Measurements from ENCODE around the gene ARHGAP40.

- no peak for TF ChIP-seq JUN (IDR thresholded peaks at IDR 0.05; ENCODE audit: borderline replicate concordance, low read depth, low read length)
- TF ChIP-seq JUN (CRISPR knock-in tag; IDR thresholded peaks at IDR 0.05; ENCODE audit: borderline replicate concordance) = no peak
- no peak for TF ChIP-seq TRIM24 (IDR thresholded peaks at IDR 0.05)
These were observed 62.1 kb downstream of the ARHGAP40 start for GRCh38 chr20:38663660-38664059.

Data from K562 (cell line).